HTERT RPE-1 (cell line): ENCODE measurements around the gene ADCY5.

ENCODE experiments used
- in situ Hi-C: fragments of 300-500 bp; cut with MboI; formaldehyde crosslinking; loops from 4 replicates; pipeline ENCODE4 v1.14.3; 2020; ENCODE audit warnings: low sequenced_read_pairs

The ADCY5 gene

DNA sequence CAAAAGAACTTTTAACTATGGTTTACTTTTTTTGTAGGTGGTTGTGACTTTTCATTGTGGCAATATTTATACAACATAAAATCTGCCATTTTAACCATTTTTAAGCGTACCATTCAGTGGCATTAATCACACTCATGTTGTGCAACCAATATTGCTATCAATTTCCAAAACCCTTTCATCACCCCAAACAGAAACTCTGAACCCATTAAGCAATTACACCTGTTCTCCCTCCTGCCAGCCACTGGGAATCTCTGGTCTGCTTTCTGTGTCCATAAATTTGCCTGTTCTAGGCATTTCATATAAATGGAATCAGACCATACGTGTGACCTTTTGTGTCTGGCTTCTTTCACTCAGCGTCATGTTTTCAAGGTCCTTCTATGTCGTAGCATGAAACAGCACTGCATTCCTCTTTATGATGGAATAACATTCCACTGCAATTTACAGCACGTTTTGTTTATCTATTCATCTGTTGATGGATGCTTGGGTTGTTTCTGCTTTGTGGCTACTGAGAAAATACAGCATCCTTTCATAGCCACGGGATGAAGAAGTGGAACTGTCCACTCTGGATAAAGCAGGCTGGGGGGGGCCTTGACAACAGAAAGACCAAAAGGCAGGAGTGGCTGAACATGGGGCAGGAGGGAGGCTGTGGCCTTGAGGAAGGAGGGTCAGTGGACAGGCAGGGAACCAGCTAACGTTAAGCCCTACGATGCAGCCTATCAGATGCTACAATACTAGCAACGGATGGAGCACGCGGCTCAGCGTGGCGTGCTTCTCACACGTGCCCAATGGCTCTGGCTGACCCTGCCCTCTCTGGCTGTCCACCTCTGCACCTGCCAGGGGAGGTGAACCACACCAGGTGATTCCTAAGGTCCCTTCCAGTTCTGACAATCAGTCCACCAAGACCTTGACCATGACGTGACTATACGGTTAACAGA, 136.3 kb downstream of the ADCY5 start:
- in situ Hi-C loops: no loop called here

GRCh38 chr3:123311201-123311600, 137.7 kb downstream of the ADCY5 start:
- in situ Hi-C loops: no loop called here

GRCh38 chr3:123310741-123311140, 138.1 kb downstream of the ADCY5 start:
- in situ Hi-C loops: no loop called here

GRCh38 chr3:123310186-123310585, 138.7 kb downstream of the ADCY5 start:
- in situ Hi-C loops: no loop called here

DNA sequence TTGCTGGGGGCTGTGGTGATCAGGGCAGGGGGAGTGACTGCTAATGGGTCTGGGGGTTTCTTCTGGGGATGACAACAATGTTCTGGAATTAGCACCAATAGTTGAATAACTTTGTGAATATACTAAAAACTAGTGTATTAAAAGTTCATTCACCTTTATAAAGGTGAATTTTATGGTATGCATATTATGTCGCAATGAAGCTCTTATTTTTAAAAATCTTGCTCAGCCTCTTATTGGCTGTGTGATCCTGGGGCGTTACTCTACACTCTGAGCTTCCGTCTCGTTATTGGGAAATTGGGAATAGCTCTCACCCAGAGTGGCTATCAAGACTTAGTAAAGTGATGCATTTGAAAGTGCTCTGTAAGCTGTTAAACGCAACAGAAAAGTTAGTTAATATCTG, 141.8 kb downstream of the ADCY5 start:
- in situ Hi-C loops: no loop called here

DNA sequence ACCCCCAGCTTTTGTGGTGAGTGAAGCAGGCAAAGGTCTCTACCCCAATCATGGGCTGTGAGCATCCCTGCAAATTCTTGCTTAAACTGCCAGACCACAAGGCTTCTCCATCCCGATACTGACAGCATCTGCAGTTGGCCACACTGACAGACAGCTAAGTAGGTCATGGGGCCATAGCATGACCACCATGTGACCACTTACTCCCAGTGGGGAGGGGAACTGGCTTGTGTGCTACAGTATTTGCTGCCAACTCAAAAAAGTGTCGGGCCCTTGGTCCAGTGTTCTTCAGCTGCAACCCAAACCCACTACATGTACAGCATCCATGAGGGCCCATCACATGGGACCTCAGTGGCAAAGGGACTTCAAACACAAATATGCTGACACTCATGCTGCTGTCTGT, 143.7 kb downstream of the ADCY5 start:
- in situ Hi-C loops: no loop called here

GRCh38 chr3:123303976-123304560, 144.8 kb downstream of the ADCY5 start:
- in situ Hi-C loops: no loop called here

DNA sequence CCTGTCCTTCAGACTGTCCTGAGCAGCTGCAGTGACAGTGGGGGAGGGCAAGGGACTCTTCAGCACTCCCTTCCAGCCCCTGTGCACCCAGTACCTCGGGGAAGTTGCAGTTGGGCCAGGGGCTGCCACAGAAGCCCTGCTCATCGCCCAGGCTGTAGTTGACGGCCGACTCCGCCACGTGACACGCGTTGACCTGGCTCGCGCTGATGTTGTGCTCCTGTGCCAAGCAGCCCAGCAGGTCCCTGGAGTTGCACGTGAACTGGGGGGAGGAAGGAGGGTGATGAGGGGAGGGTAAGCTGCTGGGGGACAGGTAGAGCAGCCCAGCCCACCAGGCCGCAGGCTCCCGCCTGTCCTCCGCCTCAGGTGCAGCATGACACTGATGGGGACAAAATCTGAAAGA, 145.9 kb downstream of the ADCY5 start:
- in situ Hi-C loops: no loop called here

DNA sequence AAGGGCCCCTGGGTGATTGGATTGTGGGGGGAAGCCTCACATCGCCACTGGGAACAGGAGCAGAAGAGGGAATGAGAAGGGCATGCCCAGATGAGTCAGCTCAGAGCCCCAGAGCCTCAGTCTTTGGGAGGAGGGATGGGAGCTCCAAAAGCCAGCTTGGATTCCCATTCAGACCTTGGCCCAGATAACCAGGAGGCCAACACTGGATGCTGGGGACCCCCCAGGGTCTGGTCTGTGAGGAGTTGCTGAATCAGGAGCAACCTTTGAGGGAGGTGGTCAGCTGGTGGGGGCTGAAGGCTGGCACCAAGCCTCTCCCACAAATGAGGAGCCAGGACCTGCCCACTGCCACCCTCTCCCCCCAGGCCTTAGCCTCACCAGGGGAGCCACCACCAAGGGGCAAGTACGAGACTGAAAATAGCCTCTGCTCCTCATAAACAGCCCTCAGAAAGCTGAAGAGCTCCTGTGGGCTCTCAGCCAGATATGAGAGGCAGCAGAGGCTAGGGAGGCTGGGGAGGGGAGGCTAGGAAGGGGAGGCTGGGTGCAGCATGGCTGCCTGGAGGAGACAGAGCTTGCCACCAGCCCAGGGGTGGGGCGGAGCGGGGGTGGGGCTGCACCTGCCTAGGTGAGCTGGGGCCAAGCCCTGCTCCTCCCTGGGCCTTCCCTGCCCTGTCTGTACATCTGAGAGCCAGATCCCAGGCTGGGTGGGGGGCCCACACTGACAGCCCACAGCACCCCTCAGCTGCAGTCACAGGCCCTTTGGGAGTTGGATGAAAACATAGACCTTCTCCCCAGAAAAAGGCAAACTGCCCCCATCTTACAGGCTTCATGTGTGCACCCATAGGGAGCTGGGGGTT, 147.3 kb downstream of the ADCY5 start:
- in situ Hi-C loops: no loop called here

DNA sequence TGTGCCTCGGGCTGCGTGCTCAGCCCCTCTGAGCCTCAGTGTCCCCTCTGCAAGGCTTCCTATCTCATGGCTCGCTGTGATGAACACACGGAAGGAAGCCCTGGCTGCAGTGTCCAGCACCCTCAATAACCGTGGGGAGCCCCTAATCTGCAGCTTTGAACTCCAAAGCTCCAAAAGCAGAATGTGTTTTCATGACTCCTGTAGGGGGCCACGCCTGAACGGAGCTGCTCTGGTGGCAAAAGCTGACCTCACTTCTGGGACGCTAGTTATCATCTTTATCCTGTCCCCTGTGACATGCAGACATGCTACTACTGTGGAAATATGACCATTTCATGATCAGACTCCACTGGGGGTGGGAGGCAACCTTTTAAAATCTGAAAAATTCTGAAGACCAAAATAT, 148.3 kb downstream of the ADCY5 start:
- in situ Hi-C loops: no loop called here

- in situ Hi-C loops: no loop called here
Measured at GRCh38 chr3:123300056-123300455, 148.8 kb downstream of the ADCY5 start.

- in situ Hi-C loops: no loop called here
Measured at GRCh38 chr3:123299581-123299980, 149.3 kb downstream of the ADCY5 start.

- in situ Hi-C loops: no loop called here
Measured at GRCh38 chr3:123298903-123299302, 150.0 kb downstream of the ADCY5 start.

DNA sequence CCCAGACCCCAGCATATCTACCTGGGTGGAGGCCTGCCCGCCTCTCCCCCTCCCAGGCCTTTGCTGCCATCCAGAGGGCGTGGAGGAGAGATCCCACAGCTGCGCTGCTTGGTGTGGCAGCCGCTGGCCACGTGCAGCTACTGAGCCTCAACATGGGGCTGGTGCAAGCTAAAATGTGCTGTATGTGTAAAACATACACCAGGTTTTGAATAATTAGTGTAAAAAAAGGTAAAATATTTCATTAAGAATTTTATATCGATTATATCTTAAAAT, 151.3 kb downstream of the ADCY5 start:
- in situ Hi-C loops: no loop called here

DNA sequence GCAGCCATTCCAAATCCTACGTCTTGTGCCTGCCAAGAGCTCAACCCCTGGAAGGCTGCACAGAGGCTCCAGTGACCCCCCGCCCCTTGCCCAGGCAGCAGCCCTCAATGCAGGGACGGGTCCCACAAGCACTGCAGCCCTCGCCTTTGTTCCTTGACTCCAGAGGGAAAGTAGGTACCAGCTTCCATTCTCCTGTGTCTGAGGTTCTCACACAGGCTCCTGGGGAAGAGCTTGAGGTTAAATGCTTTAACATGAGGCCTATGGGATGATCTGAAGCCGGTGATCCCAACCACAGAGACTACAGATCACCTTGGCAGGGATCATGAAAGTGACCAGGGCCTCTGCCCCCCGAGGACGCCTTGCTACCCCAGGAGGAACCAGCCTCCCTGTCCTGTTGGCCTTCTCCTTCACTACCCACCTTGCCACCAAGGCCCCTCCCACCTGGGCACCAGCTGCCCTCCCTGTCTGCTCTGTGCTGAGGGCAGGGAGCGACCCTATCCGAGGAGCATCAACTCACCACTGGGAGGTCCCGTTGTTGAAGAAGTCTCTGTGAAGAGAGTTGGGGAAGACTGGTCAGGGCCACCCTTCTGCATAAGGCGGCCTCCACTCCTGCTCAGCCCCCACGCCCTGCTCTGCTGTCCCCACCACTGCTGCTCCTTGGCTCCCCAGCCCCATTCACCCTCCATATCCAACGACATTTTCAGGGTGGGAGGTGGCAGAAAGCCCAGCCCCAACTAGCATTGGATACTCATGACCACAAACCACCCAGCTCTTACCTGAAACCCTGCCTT, 151.9 kb downstream of the ADCY5 start:
- in situ Hi-C loops: no loop called here

DNA sequence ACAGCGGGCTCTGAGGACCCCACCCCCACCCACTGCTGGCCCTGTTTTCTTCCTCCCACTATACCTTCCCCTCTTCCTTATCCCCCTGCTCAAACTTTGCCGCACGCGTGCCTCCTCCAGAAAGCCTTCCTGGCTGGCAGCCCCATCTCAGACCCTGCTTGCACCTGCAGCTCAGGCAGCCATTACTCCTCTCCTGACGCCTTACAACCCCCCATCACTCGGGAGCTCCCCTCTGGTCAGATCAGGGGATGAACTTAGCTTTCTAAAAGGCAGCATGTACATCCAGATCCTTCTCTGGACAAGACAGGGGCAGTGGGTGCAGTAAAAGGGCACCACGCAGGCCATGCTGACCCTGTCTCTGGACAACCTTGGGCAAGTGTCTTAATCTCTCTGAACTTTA, 152.6 kb downstream of the ADCY5 start:
- in situ Hi-C loops: no loop called here

GRCh38 chr3:123295901-123296250, 153.0 kb downstream of the ADCY5 start:
- in situ Hi-C loops: no loop called here

GRCh38 chr3:123295171-123295900, 153.6 kb downstream of the ADCY5 start:
- in situ Hi-C loops: no loop called here

DNA sequence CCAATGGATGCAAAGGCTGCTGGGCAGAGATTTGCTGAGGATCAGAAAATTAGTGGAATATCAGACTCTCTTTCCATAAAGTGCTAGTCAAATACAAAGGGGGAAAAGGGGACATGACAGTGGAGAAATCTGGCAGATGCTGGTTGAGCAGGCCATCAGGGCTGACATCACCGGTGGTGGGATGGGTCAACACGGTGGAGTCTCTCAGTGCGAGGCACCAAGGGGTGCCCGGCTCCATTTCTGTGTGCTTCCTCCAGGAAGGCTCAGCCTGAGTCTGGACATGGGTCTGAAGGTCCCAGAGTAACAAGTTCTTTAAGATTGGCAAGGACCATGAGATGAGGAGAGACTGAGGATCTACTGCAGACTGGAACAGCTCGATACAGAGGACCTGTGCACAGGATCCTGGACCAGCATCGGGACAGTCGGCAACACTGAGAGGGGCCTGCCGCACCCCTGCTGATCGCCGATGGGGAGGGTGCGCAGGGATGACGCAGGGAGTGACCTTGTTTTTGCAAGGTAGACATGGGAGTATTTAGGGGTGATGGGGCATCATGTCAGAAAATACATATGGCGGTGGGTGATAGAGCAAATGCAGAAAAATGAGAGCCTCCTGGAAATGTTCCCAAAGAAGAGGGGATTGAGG, 154.5 kb downstream of the ADCY5 start:
- in situ Hi-C loops: no loop called here
